ENCODE results near the gene TOM1L1.
A peak's percentile ranks its signal among the peaks of the same experiment; 100 is the strongest.
"Not testable (repeated sequence)": the region's sequence is repeated elsewhere in the genome, so short reads cannot be mapped to it uniquely, and the experiment has no call there.

TOM1L1 gene, protein sequence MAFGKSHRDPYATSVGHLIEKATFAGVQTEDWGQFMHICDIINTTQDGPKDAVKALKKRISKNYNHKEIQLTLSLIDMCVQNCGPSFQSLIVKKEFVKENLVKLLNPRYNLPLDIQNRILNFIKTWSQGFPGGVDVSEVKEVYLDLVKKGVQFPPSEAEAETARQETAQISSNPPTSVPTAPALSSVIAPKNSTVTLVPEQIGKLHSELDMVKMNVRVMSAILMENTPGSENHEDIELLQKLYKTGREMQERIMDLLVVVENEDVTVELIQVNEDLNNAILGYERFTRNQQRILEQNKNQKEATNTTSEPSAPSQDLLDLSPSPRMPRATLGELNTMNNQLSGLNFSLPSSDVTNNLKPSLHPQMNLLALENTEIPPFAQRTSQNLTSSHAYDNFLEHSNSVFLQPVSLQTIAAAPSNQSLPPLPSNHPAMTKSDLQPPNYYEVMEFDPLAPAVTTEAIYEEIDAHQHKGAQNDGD

DNA sequence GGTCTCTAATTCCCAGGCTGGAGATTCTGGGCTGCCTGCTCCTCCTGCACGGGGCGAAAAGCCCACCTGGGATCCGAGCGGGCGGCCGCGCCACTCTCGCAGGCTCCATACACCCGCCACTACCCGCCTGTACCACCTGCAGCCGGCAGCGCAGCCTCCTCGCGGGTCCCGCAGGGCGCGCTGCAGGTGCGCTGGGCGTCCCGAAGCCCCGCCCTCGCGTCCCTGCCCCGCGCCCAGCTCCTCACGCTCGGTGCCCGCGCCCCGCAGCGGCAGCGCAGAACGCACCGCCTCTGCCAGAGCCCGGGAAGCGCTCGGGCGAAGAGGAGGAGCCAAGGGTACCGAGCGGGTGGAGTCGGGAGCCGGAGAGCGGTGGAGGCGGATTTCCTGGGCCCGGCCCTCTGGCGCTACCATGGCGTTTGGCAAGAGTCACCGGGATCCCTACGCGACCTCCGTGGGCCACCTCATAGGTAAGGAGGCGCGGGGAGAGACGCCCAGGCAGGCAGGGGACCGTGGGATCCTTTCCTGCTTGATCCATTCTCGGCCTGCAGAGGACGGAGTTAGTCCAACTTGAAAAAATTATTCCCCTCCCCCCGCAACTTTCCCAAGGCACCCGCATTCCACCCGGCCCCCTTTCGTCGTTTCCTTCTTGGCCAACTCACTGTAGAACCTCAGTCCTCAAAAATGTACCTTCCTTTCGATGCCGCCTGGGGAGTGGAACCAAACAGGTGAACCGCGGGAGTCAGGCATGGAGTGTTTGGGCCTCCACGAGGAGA lies at the start of gene TOM1L1:
TOM1L1 (plus strand) TSS at position 396 of the 773 bp plus-strand sequence; CDS start at position 410, 14 bp downstream.
- peak in 40 of 51 donors; percentile 2 to 71 (median 36) for DNase-seq

GRCh38 chr17:54859187-54859586 lies 41.5 kb upstream of the TOM1L1 start:
- no peak for DNase-seq

DNA sequence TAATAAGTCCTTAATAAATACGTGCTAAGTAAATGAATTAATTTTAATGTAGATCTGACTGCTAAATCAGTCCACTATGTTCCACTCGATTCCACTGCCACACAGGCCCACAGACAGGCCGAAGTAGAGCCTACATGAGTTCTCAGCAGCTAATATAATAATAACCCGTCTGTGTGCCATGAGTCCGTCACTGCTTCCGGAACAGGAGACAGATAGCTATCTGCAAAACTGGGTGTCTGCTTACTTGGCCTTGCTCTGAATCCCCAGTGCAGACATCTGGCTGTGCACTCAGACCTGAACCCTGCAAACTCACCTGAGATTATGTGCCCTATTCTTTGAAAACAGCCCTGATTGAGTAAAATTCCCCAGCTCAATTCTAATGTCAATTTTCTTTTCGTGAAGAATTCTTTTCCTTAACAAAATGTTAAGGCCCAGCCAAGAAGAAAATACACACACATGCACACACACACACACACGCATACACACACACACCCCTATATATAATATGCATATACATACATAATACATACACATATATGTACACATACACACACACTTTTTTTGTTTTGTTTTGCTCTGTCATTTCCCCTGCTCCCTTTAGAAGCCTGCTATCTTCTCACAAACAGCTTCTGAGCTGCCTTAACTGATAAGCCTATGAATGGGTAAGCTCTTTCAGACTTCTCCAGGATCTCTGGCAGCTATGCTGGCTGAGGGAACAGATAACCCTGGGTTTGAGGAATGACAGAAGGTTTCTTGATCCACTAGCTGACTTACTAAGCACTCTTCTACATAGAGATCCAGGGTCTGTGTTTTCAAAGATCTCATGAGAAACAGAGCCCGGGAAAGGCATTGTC lies 39.8 kb upstream of the TOM1L1 start:
- no peak for DNase-seq

DNA sequence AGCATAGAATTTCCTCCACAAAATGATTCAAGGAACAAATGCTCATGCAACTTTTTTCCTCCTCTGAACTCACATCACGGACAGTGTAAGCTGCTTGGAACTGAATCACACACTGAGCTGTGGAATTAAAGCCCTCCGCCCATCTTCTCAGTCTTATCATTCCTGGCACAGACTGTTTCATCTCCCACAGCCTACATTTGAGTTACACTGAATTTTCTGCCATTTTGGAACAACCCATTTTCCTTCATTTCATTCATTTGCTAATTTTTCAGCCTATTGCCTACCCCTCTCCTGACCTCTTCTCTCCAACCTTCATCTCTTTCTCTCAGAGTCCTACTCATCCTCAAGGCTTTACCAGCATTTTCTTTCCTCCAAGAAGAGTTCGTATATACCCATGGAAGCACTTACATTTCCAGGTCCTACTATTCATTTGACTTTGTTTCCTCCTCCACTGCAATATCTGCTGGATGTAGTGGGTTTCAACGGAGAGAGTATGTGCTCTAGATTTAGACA lies 39.1 kb upstream of the TOM1L1 start:
- no peak for DNase-seq

DNA sequence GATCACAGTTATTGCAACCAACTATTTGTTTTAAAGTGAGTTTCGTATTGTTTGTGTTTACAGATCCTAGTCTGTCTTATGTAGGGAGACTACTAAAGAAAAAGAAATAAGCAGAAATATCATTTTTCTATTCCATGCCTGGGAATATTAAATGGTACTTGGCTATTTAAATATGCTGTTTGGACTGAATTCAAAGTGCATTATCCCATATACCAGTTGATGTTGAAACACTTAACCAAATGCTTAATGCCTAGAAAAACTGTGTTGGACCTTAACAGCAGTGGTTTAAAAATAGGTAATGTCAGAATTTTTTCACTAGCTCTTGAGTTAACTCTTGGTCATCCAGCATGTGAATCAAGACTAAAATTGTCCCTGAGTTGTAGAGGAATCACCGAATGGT lies 37.5 kb upstream of the TOM1L1 start:
- no peak for DNase-seq

DNA sequence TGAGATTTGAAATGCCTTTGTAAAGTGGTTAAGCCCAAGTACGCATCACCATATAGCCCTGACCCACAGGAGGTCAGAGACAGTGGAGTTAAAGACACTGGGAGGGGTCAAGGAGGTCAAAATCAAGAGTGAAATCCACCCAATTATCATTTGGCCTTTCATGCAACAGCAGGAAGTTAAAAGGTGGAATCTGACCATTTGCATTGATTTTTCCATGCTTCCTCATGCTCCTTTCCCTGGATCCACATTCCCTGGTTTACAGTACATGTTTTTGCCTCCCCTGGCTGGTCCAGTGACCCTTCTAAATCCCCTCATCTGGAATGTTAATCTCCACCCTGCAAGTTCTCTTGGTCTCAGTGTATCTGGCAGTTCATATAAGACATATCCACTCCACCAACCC lies 36.6 kb upstream of the TOM1L1 start:
- no peak for DNase-seq

DNA sequence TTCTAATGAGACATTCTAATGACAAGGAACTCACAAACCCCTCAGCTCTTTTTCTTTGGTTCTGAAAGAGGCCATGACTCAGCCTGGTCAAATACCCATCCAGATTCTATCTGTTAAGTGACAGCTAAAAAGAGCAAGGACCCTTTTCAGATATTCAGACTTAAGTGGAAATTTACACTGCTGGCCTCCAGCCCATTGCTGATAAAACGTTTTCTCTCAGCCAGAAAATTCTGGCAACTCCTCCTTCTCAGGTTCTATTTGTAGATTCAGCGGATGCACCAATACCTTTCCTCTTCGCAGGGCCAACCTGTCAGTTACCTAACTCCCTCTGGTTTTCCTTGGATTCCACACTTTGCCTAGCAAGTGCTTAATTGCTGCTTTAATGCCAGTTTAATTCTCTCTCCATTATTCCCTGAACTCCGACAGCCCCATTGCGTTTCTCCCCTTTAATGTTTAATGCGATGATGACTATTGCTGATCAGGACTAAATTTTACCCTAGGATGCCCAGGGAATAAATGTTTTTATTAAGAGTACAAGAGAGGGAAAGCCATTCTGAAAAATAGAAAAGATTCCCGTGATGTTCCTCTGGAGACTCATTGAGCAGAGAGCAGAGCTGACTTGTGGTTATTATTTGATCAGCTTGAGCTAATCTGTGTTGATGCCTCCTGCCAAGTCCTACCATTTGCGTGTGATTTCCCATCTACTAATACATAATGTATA lies 35.9 kb upstream of the TOM1L1 start:
- DNase-seq: no peak

- no peak for DNase-seq
Measured at GRCh38 chr17:54867634-54868033, 33.0 kb upstream of the TOM1L1 start.

- no peak for DNase-seq
Measured at GRCh38 chr17:54870671-54871175, 29.9 kb upstream of the TOM1L1 start.

DNA sequence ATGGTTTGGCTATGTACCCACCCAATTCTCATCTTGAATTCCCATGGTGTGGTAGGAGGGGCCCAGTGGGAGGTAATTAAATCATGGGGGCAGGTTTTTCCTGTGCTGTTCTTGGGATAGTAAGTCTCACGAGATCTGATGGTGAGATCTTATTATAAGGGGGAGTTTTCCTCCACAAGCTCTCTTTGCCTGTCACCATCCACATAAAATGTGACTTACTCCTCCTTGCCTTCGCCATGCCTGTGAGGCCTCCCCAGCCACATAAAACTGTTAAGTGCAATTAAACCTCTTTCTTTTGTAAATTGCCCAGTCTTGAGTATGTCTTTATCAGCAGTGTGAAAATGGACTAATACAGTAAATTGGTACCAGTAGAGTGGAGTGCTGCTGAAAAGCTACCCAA lies 24.7 kb upstream of the TOM1L1 start:
- DNase-seq: not testable (repeated sequence)

GRCh38 chr17:54876656-54877195 lies 23.9 kb upstream of the TOM1L1 start:
- no peak for DNase-seq

- no peak for DNase-seq
Measured at GRCh38 chr17:54881255-54881972, 19.2 kb upstream of the TOM1L1 start.

GRCh38 chr17:54882371-54882770 lies 18.3 kb upstream of the TOM1L1 start:
- DNase-seq: no peak

- DNase-seq: no peak
Measured at GRCh38 chr17:54882950-54883349, 17.7 kb upstream of the TOM1L1 start.

DNA sequence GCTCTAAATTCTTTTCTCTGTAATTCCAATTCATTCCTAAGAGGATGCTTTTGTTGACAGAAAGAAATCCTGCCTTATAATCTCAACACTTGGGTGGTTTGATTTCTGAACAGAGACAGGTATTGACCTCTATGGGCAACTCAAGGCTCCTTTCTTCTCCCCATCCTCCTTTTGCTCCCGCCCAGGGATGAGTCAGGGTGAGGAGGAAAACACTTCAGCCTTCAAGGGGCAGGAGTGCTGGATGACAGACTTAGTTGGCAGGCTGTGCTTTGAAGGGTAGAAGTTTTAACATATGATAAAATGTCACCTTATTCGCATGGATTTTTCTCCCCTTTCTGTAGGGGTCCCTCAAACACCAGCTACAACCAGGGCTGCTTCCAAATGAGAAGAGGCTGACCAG lies 16.7 kb upstream of the TOM1L1 start:
- DNase-seq: no peak

GRCh38 chr17:54887787-54888186 lies 12.9 kb upstream of the TOM1L1 start:
- DNase-seq: no peak

- DNase-seq: no peak
Measured at GRCh38 chr17:54888254-54888653, 12.4 kb upstream of the TOM1L1 start.

DNA sequence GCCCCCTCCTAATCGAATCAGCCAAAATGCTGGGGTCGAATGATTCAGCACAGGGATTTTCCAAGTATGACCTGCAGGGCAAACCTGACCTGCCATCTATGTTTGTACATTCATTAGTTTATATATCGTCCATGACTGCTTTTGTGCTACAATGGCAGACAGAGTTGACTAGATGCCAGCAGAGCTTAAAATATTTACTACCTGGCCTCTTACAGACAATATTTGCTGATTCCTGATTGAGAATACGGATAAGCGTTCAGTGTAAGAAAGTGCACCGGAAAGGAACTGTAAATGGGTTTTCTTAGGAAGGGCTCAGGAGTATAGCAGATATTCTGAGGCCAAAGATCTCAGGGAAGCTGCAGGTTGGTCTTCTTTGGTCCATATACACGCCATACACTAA lies 11.7 kb upstream of the TOM1L1 start:
- DNase-seq: no peak

GRCh38 chr17:54891176-54891821 lies 9.4 kb upstream of the TOM1L1 start:
- DNase-seq: peak in 9 of 51 donors; percentile 1 to 14 (median 3)

All from hypothalamus (tissue), 51 donors.